Ishikawa (cell line): ENCODE measurements around the gene PRPF8.

Experiments
- EGR1 ChIP-seq: IDR thresholded peaks from 2 replicates; pipeline ENCODE4 v1.6.1; 2012
- EP300 ChIP-seq: IDR thresholded peaks from 2 replicates; pipeline ENCODE4 v1.6.1; 2012; ENCODE audit warnings: borderline replicate concordance
- FOXM1 ChIP-seq: IDR thresholded peaks from 2 replicates; pipeline ENCODE4 v1.6.1; 2012; ENCODE audit warnings: low read depth, borderline replicate concordance
- TAF1 ChIP-seq: IDR thresholded peaks from 2 replicates; pipeline ENCODE4 v1.6.1; 2012; ENCODE audit warnings: low read depth, mild to moderate bottlenecking
- TEAD4 ChIP-seq: IDR thresholded peaks from 2 replicates; pipeline ENCODE4 v1.6.1; 2012

GRCh38 chr17:1605681-1606351 lies 78.9 kb downstream of the PRPF8 start:
- TF ChIP-seq EP300 = no peak
- no peak for TF ChIP-seq TEAD4
- TF ChIP-seq FOXM1 = no peak
- TF ChIP-seq EGR1 = no peak
- no peak for TF ChIP-seq TAF1
